Activated T-helper 17 cell treated with anti-CD3 and anti-CD28 coated beads, Interleukin-2, amount 50 U/mL, for 72 hours (primary cell): Measurements from ENCODE around the gene TMOD4. TPM values are rescaled to one million over a fixed set of nuclear protein-coding genes. Genes with fewer than 3 reads are reported as not detected.
A peak's percentile ranks its signal among the peaks of the same experiment; 100 is the strongest.

Experiments used
- ATAC-seq: fragments of 150-1000 bp; cut with Tn5 transposase; replicated peaks from 2 replicates; pipeline ENCODE4 v1.10.0; 2021; ENCODE audit warnings: mild to moderate bottlenecking, moderate library complexity
- H3K27ac Mint-ChIP-seq: one replicate; pipeline ENCODE4 v1.8.0; 2022; ENCODE audit warnings: mixed read lengths
- H3K27me3 Mint-ChIP-seq: one replicate; pipeline ENCODE4 v1.8.0; 2022; ENCODE audit warnings: mixed read lengths
- H3K36me3 Mint-ChIP-seq: one replicate; pipeline ENCODE4 v1.8.0; 2022; ENCODE audit warnings: low read depth, mild to moderate bottlenecking, mixed read lengths
- H3K4me1 Mint-ChIP-seq: one replicate; pipeline ENCODE4 v1.8.0; 2022; ENCODE audit warnings: mixed read lengths
- H3K4me3 Mint-ChIP-seq: one replicate; pipeline ENCODE4 v1.8.0; 2022; ENCODE audit warnings: mild to moderate bottlenecking, mixed read lengths
- H3K9me3 Mint-ChIP-seq: one replicate; pipeline ENCODE4 v1.8.0; 2022; ENCODE audit warnings: mixed read lengths
- total RNA-seq, 2 donors: library from RNA; stranded (reverse); gene quantifications; one replicate each; pipeline ENCODE4 v1.2.3, GENCODE V29; 2022

The TMOD4 gene
- total RNA-seq, 2 donors from 2014 or later = 0.82 to 1.5 TPM

- no peaks in the 10 kb centered on the region for H3K36me3 Mint-ChIP-seq
- no peak overlapping the region for H3K27ac Mint-ChIP-seq
- no peaks in the 10 kb centered on the region for H3K9me3 Mint-ChIP-seq
- no peaks in the 10 kb centered on the region for H3K27me3 Mint-ChIP-seq
- no peak overlapping the region for H3K4me3 Mint-ChIP-seq
- ATAC-seq = no peak
- H3K4me1 Mint-ChIP-seq = peaks cover 11% of the 10 kb centered on the region
These were observed 33.2 kb downstream of the TMOD4 start for GRCh38 chr1:151142411-151143056.

- Mint-ChIP-seq H3K4me1 (no peaks in the 10 kb centered on the region), H3K9me3 (no peaks in the 10 kb centered on the region), H3K27ac (no peak overlapping the region), H3K36me3 (no peaks in the 10 kb centered on the region), H3K27me3 (no peaks in the 10 kb centered on the region), H3K4me3 (no peak overlapping the region)
- ATAC-seq = no peak
These were observed 38.0 kb downstream of the TMOD4 start for GRCh38 chr1:151137789-151138188.

GRCh38 chr1:151135433-151136385 is 40.1 kb downstream of the TMOD4 start:
- Mint-ChIP-seq H3K27me3 (peaks cover 3% of the 10 kb centered on the region), H3K4me3 (no peak overlapping the region), H3K4me1 (no peaks in the 10 kb centered on the region), H3K27ac (no peak overlapping the region), H3K9me3 (no peaks in the 10 kb centered on the region), H3K36me3 (no peaks in the 10 kb centered on the region)
- no peak for ATAC-seq

- no peaks in the 10 kb centered on the region for H3K4me1 Mint-ChIP-seq
- H3K4me3 Mint-ChIP-seq = no peak overlapping the region
- no peaks in the 10 kb centered on the region for H3K36me3 Mint-ChIP-seq
- H3K9me3 Mint-ChIP-seq = no peaks in the 10 kb centered on the region
- H3K27ac Mint-ChIP-seq = no peak overlapping the region
- no peak for ATAC-seq
- peaks cover 7% of the 10 kb centered on the region for H3K27me3 Mint-ChIP-seq
These were observed 40.8 kb downstream of the TMOD4 start for GRCh38 chr1:151134991-151135390.

- Mint-ChIP-seq H3K4me3 (no peak overlapping the region), H3K27me3 (peaks cover 7% of the 10 kb centered on the region), H3K36me3 (no peaks in the 10 kb centered on the region), H3K27ac (no peak overlapping the region), H3K4me1 (no peaks in the 10 kb centered on the region), H3K9me3 (no peaks in the 10 kb centered on the region)
- ATAC-seq = no peak
These were observed 41.4 kb downstream of the TMOD4 start for GRCh38 chr1:151134396-151134795.

GRCh38 chr1:151133018-151133806 is 42.6 kb downstream of the TMOD4 start:
- H3K27ac Mint-ChIP-seq = no peak overlapping the region
- no peak for ATAC-seq
- H3K36me3 Mint-ChIP-seq = no peaks in the 10 kb centered on the region
- no peaks in the 10 kb centered on the region for H3K9me3 Mint-ChIP-seq
- H3K4me3 Mint-ChIP-seq = no peak overlapping the region
- H3K27me3 Mint-ChIP-seq = peaks cover 7% of the 10 kb centered on the region
- no peaks in the 10 kb centered on the region for H3K4me1 Mint-ChIP-seq

GRCh38 chr1:151132335-151133017 is 43.3 kb downstream of the TMOD4 start:
- Mint-ChIP-seq H3K9me3 (no peaks in the 10 kb centered on the region), H3K4me1 (no peaks in the 10 kb centered on the region), H3K4me3 (peak overlapping the region; percentile 70), H3K27ac (no peak overlapping the region), H3K36me3 (no peaks in the 10 kb centered on the region), H3K27me3 (peaks cover 7% of the 10 kb centered on the region)
- ATAC-seq = no peak

GRCh38 chr1:151131701-151132334 is 44.0 kb downstream of the TMOD4 start:
- peak; percentile 25 for ATAC-seq
- Mint-ChIP-seq H3K27me3 (peaks cover 7% of the 10 kb centered on the region), H3K4me3 (peak overlapping the region; percentile 70), H3K27ac (peak overlapping the region; percentile 7), H3K4me1 (no peaks in the 10 kb centered on the region), H3K9me3 (no peaks in the 10 kb centered on the region), H3K36me3 (no peaks in the 10 kb centered on the region)

- no peaks in the 10 kb centered on the region for H3K4me1 Mint-ChIP-seq
- H3K27ac Mint-ChIP-seq = peak overlapping the region; percentile 7
- no peaks in the 10 kb centered on the region for H3K9me3 Mint-ChIP-seq
- ATAC-seq = peak; percentile 95
- H3K4me3 Mint-ChIP-seq = peak overlapping the region; percentile 70
- no peaks in the 10 kb centered on the region for H3K36me3 Mint-ChIP-seq
- peaks cover 7% of the 10 kb centered on the region for H3K27me3 Mint-ChIP-seq
These were observed 44.7 kb downstream of the TMOD4 start for GRCh38 chr1:151130987-151131586.

- peaks cover 9% of the 10 kb centered on the region for H3K4me1 Mint-ChIP-seq
- ATAC-seq = no peak
- peaks cover 7% of the 10 kb centered on the region for H3K27me3 Mint-ChIP-seq
- no peak overlapping the region for H3K27ac Mint-ChIP-seq
- no peaks in the 10 kb centered on the region for H3K9me3 Mint-ChIP-seq
- H3K4me3 Mint-ChIP-seq = no peak overlapping the region
- H3K36me3 Mint-ChIP-seq = no peaks in the 10 kb centered on the region
These were observed 47.0 kb downstream of the TMOD4 start for GRCh38 chr1:151128800-151129199.

GRCh38 chr1:151124763-151125403 is 50.9 kb downstream of the TMOD4 start:
- H3K27me3 Mint-ChIP-seq = no peaks in the 10 kb centered on the region
- peak overlapping the region; percentile 42 for H3K27ac Mint-ChIP-seq
- no peak overlapping the region for H3K4me3 Mint-ChIP-seq
- H3K9me3 Mint-ChIP-seq = no peaks in the 10 kb centered on the region
- H3K4me1 Mint-ChIP-seq = peaks cover 14% of the 10 kb centered on the region
- no peak for ATAC-seq
- H3K36me3 Mint-ChIP-seq = no peaks in the 10 kb centered on the region
